Stimulated activated CD8-positive, alpha-beta memory T cell treated with anti-CD3 and anti-CD28 coated beads, Interleukin-15, amount 100 ng/mL, for 1 hour (primary cell): ENCODE measurements around the gene AIF1.
"Not testable (repeated sequence)": the region's sequence is repeated elsewhere in the genome, so short reads cannot be mapped to it uniquely, and the experiment has no call there.

Source experiments
- DNase-seq: peaks from one replicate; pipeline ENCODE4 v3.0.0-alpha.2; 2020; ENCODE audit warnings: low read depth

AIF1 gene

DNA sequence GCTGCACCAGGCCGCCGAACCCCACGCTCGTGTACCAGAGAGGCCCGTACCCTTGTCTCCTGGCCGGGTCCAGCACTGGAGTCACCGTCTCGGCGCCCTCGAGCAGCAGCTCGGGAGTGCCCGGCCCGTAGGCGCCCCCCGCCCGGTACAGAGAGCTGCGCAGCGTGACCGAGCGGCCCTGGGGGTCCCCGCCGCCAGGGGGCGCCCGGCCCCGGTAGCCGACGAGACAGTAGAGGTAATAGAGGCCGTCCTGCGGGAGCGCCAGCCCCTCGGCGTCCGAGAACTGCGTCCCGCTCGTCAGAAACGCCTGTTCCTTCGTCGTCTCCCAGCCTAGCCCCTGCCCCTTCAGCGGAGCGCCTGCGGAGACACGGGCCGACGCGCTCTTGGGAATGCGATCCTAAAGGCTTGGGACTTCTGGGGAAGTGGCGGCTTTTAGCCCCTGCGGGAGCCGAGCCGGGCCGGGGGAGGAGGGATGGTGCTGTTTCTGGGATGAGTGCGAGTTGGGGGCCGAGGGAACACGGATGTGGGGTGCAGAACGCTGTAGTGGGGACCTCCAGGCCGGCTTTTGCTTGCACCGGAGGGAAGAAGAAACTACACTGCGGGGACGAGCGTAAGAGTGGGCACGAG lies 34.1 kb upstream of the AIF1 start:
- DNase-seq, result peak; percentile 81

DNA sequence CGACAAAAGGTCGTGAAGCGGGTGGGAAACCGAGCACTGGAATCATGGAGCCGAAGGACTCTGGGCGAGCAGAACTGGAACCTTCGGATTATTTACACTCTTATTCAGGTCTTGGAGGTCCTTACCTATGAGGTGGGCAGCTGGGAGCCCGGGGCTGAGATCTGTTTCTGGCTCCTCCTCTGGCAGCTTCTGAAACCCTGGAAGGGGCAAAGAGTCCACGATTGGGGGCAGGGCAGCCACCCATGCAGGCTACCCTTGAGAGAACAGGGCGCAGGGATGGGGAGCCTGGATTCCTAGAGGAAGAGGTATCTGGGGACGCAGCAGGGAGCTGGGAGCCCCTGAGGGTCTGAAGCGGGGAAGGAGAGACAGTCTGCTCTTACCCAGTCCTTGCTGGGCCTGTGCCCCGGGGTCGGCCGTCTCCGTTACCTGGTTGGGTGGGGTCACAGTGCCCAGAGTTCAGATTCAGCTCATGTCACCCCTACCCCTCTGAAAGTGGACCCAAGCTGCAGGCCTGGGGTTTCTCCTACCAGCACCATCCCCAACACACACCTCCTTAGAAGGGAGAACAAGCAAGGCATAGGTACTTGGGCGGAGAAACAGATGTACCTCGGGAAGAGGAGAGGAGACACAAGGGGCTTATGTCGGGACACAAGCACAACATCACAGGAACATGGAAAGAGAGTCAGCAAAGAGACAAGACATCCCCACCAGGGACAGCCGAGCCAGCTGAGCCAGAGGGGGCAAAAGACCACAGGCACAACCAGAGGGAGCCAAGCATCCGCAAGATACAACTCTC lies 33.4 kb upstream of the AIF1 start:
- no peak for DNase-seq

DNA sequence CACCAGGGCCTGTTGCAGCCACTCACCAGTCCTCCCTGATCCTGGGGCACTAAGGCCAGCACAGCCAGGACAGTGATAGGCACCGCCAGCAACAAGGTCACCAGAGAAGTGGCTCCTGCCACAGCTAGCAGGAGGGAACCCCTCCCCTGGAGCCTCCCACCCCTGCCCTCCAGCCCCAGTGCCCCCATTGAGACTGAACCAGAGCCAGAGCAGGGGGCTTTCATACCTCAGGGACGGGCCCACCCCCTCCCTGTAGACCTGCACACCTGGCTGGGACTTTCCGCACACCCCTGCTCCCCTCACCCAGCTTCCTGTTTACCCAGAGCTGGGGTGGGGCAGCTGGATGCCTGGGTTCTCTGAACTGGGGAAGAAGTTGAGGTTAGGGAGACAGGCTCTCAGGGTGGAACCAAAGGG lies 32.8 kb upstream of the AIF1 start, which contains the start of gene LTB:
TSS of gene LTB (minus strand) at position 195 of the 414 bp plus-strand sequence. CDS start at position 188, 7 bp downstream.
- DNase-seq, result no peak

DNA sequence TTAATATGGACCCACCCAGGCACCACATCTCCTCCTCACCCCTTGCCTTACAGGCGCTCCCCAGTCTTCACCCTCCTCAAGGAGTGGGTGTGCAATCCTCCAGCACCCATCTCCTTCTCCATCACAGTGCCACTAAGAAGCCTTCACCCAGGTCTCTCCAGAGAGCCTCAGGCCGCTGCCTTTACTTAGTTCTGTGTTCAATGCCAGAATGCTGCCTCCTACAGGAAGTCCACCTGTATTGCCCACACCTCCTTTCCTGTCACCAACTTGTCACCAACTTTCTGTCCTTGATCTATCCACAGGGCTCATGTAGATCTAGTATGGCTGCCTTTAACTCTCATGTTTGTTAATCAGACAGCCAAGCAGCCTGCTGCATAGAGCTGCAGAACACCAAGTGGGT lies 29.5 kb upstream of the AIF1 start:
- no peak for DNase-seq

DNA sequence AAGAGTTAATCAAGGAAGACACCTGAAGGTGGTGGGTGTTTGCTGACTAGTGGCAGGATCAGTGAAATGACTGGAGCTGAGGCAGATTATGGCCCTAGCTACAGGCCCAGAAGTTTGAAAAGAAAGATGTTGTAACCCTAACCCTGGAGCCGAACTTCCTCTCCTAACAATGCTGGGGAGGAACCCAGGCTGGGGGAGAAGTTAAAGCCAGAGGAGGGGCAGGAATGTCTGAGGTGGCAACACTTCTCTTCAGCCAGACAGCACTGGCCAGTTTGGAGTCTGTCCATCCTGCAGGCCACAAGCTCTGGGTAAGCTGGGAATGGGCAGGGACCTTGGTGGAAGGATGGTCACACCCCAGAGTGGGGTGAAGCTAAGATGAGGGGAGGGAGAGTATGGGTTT lies 29.0 kb upstream of the AIF1 start, which contains the start of gene LST1:
TSS of gene LST1 (plus strand) at position 270 of the 400 bp plus-strand sequence. CDS start 1,023 bp downstream, outside the sequence.
- DNase-seq, result no peak

DNA sequence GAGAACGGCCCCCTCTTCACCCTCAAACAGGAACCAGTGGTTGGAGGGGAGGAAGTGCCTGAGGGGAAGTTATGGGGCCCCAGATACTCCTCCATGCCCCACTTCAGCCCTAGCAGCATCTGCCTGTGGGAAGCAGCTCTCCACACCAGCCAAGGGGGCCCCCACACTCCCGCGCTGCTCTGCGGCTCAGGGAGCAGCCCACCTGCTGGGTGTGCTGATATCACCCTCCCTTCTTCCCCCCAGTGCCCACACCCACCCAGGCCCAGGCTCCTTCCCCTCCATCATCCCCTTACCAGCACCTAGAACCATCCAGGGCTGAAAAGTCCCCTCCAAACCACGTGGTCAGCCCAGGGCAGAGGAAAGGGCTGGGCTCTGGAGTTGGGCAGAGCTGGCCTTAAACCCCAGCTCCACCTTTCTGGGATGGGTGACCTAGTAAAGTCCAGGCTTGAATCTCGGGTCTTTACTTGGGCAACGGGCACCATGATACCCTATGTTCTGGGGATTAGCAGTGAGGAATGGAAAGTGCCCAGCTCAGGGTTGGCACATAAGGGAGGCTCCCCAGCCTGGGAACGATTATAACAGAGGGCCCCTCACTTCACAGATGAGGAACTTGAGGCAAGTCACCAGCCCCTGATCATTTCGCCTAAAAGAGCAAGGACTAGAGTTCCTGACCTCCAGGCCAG lies 28.3 kb upstream of the AIF1 start:
- DNase-seq, result no peak

DNA sequence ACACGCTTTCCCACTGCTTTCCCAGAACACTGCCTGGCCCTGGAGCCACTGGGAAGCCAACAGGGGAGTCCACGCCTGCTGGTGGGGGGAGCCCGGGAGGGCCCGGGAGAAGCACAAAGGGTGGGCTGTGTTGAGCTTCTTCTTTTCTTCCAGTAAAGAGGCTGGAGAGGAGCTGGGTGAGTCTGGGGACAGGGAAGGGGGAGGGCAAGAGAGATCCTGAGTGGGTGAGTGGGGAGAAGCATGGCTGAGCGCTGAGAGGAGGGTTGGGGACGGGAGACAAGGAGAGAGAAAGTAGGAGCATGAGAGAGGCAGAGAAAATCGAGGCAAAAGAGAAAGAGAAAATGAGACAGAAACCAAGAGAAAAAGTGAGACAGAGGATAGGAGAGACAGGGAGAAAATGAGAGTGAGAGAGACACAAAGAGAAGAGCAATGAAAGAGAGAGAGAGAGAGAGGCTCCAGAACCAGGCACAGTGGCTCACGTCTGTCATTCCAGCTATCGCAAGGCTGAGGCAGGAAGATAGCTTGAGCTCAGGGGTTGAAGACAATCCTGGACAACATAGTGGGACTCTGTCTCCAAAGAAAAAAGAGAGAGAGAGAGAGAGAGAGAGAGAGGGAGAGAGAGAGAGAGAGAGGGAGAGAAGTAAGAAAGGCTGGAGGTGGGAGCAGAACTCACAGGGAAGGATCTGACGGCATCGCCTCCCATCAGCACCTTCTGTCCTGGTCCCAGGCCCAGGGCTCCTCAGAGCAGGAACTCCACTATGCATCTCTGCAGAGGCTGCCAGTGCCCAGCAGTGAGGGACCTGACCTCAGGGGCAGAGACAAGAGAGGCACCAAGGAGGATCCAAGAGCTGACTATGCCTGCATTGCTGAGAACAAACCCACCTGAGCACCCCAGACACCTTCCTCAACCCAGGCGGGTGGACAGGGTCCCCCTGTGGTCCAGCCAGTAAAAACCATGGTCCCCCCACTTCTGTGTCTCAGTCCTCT lies 26.9 kb upstream of the AIF1 start:
- DNase-seq, result no peak

DNA sequence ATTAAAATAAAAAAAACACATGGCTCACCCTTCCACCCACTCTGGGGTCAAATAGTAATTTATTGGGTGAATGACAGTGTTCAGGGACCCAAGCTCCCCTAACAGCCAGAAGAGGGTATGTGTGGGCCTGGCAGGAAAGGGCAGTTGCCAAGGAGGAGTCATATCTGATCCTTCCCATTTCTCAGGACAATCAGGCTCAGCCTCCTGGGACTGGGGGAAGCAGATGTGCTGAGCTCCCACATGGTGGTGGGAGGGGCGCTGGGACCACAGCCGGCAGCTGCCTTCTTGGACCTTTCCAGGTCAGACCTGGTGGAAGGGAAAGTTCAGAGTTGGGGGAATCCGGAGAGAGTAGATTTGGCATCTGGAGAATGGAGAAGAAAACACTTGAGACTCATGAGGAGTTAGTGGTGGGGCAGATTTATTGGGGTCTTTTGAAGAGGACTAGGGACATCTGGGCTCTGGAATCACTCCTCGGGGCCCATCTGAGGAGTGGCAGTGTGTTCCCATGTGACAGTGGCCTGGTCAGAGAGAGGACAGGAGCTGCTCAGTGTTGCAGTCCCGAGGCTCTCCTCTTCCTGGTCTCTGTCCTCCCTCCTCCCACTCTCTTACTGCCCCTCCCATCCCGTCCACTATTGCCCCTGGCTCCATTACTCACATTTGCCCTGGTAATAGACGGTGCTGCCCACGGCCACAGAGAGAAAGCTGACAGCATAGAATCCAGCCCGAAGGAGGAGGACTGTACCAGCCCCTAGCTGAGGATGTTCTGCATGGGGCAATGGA lies 26.0 kb upstream of the AIF1 start:
- no peak for DNase-seq

DNA sequence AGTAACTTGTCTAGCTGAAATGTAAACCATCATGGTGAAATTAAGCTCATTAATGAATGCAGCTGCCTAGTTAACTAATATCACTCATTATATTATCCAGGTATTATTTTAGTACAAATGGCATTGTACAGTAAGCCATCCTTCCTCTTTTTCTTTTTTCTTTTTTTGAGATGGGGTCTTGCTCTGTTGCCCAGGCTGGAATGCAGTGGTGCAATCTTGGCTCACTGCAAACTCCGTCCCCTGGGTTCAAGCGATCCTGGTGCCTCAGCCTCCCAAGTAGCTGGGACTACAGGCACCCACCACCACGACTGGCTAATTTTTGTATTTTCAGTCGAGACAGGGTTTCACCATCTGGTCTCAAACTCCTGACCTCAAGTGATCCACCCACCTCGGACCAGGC lies 24.3 kb upstream of the AIF1 start:
- DNase-seq, result not testable (repeated sequence)

DNA sequence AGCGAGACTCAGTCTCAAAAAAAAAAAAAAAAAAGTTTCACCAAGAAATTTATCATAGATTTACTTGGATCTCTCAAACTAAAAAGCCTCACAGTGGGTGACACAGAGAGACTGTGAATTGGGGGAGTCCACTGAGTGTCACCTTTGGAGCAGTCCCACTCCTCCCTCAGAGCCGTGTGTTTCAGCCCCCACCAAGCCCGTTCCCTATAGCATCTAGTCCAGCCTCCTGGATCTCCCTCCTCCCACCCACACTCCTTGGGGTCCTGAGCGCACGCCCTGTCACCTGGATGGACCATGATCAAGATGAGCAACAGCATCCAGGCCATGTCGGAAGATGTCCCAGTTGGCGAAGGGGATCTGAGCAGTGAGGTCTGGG lies 22.6 kb upstream of the AIF1 start:
- no peak for DNase-seq

DNA sequence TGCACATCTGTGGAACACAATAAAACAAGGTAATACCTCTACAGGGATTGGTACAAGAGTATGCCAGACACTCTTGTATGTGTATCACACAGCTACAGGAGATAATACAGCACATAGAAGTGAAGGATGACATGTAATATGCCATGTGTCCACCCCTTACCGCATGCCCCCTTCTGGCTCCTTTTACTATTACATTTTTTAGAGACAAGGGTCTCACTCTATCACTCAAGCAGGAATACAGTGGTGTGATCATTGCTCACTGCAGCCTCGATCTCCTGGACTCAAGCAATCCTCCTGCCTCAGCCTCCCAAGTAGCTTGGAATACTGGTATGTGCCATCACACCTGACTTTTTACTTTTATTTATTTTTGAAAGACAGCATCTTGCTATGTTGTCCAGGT lies 18.0 kb upstream of the AIF1 start:
- no peak for DNase-seq

DNA sequence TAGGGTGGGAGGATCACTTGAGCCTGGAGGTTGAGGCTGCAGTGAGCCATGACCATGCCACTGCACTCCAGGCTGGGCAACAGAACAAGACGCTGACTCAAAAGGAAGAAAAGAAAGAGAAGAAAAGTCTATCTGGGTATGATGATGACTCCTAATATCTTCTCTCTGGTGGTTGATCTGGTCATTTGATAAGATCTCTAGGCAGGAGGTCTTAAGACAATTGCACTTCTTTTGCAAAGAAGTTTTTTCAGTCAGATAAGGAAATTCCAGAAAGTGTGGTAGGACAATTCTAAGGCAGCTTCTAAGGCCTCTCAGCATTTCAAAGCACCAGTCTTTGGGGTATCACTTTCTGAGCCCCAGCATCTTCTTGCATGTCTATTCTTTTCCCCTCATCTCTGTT lies 7.7 kb upstream of the AIF1 start:
- no peak for DNase-seq

DNA sequence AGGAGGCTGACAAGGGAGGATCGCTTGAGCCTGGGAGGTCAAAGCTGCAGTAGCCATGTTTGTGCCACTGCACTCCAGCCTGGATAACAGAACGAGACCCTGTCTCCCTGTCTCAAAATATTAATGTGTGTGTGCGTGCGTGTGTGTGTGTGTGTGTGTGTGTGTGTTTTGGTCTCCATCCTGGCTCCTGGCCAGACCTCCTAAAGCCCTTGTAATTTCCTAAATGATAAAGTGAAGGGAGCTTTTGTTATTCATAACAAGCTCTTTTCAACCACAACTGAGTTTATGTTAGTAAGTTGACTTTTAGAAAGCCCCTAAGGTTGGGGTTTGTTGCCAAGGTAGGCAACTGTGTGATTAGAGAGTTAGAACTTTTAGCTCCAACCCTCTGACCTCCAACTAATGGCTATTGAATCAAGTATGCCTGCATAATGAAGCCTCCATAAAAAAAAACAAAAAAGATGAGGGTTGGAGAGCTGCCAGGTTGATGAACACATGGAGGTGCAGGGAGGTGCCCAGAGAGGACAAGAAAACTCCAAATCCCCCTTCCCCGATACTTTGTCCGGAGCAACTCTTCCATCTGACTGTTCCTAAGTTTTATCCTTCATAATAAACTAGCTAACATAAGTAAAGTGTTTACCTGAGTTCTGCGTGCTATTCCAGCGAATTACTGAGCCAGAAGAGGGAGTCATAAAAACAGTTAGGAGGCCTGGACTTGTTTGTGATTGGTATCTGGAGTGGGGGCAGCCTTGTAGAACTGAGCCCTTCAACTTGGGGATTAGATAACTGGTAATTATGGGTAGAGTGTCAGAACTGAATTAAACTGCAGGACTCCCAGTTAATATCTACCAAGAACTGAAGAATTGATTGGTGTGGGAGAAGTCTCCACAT lies 5.3 kb upstream of the AIF1 start:
- DNase-seq, result no peak

DNA sequence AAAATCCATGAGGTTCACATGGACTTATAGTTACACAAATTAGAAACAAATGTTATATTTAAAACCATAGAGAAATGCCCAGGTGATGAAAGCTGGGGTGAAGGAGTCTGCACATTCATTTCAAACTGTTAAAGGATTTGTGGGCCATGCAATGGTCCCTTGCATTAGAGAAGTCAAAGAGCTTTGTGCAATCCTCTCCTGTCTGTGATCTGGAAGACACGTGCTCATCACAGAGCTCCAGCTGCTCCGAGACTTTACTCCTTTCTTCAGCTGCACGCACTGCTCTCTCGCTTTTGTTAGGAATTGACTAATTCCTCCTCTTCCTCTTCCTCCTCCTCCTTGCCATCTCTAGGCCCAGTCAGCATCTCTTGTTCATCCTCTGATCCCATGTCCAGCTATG lies 4.1 kb upstream of the AIF1 start:
- DNase-seq, result no peak

DNA sequence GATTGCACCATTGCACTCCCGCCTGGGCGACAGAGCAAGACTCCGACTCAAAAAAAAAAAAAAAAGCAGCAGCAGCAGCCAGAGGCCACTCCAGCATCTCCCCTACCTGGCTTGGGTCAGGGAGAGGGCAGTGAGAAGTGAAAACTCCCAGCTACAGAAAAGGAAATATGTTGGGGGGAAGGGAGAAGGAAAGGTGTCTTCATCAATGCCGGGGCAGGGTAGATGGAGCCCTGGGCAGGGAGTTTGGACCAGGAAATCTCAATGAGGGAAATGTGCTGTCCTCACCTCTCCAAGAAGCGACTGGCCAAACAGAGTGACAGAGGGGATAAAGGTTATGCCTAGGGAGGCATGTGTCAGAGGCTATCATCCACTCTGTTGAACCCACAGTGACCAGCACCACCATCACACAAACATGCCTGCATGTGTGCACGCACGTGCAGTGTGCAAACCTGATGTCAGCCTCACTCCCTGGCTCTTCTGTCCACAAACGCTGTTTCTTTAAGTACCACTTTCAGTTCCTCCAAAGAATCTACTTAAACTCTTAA lies 887 bp upstream of the AIF1 start:
- DNase-seq, result no peak

DNA sequence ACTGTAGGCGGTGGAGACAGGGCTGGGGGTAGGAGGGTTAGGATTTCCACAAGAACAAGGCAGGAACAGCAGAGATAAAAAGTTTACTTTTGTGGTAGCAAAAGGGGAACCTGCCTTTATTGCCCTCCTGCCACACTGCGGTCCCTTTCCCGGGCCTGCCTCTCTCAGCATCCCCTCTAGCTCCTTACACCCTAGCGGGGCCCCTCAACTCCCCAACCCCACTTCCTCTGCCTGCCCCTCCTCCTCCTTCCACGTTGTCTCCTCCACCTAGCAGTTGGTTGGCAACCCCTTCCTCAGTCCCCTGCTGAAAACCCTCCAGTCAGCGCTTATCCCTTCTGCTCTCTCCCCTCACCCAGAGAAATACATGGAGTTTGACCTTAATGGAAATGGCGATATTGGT lies 714 bp downstream of the AIF1 start:
- no peak for DNase-seq

DNA sequence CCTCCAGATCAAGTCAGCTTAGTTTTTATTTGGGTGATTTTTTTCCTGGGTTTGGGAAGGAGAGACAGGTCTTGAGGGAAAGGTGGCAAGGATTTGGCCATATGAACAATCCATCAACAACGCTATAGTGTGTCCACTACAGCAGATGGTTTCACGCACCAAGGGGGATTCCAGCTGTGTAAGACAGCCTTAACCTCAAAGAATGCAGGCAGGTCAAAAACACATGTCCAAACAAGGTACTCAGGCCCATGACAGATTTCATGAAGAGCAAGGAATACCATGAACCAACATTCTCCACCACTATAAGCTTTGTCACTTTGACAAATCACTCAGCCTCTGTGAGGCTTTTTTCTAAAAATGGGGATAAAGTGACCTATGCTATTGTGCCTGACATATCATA lies 2.0 kb downstream of the AIF1 start:
- no peak for DNase-seq

DNA sequence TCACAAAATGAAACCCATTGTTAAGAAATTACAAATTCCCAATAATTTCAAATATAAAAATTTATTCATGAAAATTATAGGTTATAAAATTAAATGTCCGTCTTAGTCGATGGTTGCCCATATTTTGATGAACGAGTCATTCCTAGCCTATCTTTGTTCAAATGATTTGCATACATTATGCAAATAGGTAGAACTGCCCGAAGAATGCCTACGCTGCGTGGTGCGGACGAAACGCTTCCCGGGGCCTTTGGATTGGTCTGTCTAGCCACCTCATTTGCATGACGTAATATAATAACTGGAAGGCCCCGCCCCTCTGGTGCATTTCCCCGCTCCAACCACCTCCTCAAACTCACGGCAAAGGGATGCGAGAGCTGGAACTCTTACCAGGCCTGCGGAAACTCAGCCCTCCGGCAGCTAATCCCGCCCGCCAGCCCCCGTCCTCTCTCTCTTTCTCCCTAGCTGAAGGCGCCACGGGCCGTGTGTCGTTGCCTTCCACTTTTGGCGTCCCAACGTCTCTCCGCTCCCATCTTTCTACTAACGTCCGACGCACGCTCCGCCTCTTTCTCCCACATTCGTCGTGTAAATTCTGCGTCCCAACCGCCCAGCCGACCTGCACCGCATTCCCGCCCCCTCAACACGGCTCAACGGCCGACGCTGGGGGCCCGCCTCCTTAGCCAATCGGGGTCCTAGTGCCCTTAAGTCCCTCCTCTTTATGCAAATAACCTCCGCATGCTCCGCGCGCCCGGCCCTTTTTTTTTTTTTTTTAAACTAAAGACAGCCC lies 5.0 kb downstream of the AIF1 start:
- peak; percentile 90 for DNase-seq
